ENCODE results near the gene TRMT11. TPM values are rescaled to one million over a fixed set of nuclear protein-coding genes. Genes with fewer than 3 reads are reported as not detected.

TRMT11 gene
- total and polyA plus RNA-seq, 2 of the 8 experiments (the other 6 are each of a cell fraction or from before 2014, with no cell fraction given), result 19.7 to 32.4 TPM

GRCh38 chr6:125988280-125988679 lies 1.9 kb downstream of the TRMT11 start:
- Histone ChIP-seq H4K5ac (ENCODE audit: insufficient read length, low read depth, low read length) (no peak overlapping the region), H2BK20ac (ENCODE audit: low read length) (no peak overlapping the region), H2BK5ac (ENCODE audit: low read depth, low read length) (no peak overlapping the region), H2BK12ac (ENCODE audit: low read depth, low read length) (no peak overlapping the region), H3K4me3 (ENCODE audit: extremely low read depth in 1 of 4, insufficient read depth in 2 of 4, low read depth in 3 of 4, low read length in 4 of 4) (peak overlapping the region in 2 of 4 experiments; percentile 13 to 89; a peak in 4 of 8 replicates), H3K4me2 (ENCODE audit: insufficient read depth in 1 of 2, low read depth in 2 of 2, low read length in 2 of 2) (peak overlapping the region; percentile 78 to 90; a peak in 2 of 4 replicates), H4K91ac (replicated peaks; ENCODE audit: insufficient read length, low read length) (no peak overlapping the region), H3K4me1 (replicated peaks in 1 of 4; ENCODE audit: control insufficient read depth in 3 of 4, insufficient read depth in 4 of 4, low read length in 3 of 4) (peaks cover 0 to 10% (median 3%) of the 10 kb centered on the region in 4 experiments; a peak in 4 of 7 replicates), H3K18ac (ENCODE audit: extremely low read depth, low read length) (no peak overlapping the region), H3K27ac (ENCODE audit: low read depth, low read length) (no peak overlapping the region), H3K56ac (replicated peaks; ENCODE audit: insufficient read length, low read depth, low read length) (no peak overlapping the region), H3K23ac (ENCODE audit: insufficient read length) (no peak overlapping the region), H3K27me3 (replicated peaks in 1 of 4; ENCODE audit: control insufficient read depth in 3 of 4, extremely low read depth in 1 of 4, insufficient read depth in 3 of 4, low read length in 3 of 4) (no peaks in the 10 kb centered on the region), H4K20me1 (replicated peaks in 1 of 2; ENCODE audit: control insufficient read depth in 1 of 2, insufficient read depth in 2 of 2, low read length in 2 of 2) (no peaks in the 10 kb centered on the region), H3K36me3 (ENCODE audit: control insufficient read depth in 2 of 4, insufficient read depth in 4 of 4, low read length in 3 of 4) (no peaks in the 10 kb centered on the region), H2AK5ac (ENCODE audit: low read depth, low read length) (no peak overlapping the region), H3K9me3 (ENCODE audit: insufficient read depth in 2 of 2, low read depth in 1 of 2, low read length in 1 of 2) (no peaks in the 10 kb centered on the region), H3K4ac (replicated peaks; ENCODE audit: insufficient read length, low read depth, low read length) (no peak overlapping the region), H3K14ac (ENCODE audit: insufficient read length) (no peak overlapping the region), H2BK120ac (replicated peaks; ENCODE audit: low read depth, low read length) (no peak overlapping the region), H2AFZ (ENCODE audit: low read length) (no peak overlapping the region), H2BK15ac (ENCODE audit: low read length) (no peak overlapping the region), H4K8ac (ENCODE audit: extremely low read depth, insufficient read depth, low read length) (no peak overlapping the region), H3K23me2 (ENCODE audit: low read depth, low read length) (peaks cover 11% of the 10 kb centered on the region), H3K79me2 (ENCODE audit: control insufficient read depth in 1 of 2, insufficient read depth in 2 of 2, low read length in 2 of 2) (peaks cover 6 to 76% of the 10 kb centered on the region in 2 experiments), H3K9ac (replicated peaks in 1 of 4; ENCODE audit: extremely low read depth in 1 of 4, low read depth in 3 of 4, low read length in 3 of 4) (no peak overlapping the region; a peak in 1 of 7 replicates), H3K79me1 (ENCODE audit: low read depth, low read length) (no peaks in the 10 kb centered on the region; the same call in 1 of the 2 replicates)
- ChIA-PET POLR2A (ENCODE audit: partially characterized antibody) (no interaction called here), CTCF (ENCODE audit: partially characterized antibody) (interaction anchor here (1.2 kb wide), 1 partner anchor 9 kb away, joined by 3 read pairs; no protein-coding TSS in a partner anchor)
- DNase-seq (ENCODE audit: low read depth in 1 of 2, low spot score in 2 of 2) (no peak), FAIRE-seq (no peak)
- TF ChIP-seq POLR2A (IDR thresholded peaks at IDR 0.05; ENCODE audit: control extremely low read depth in 1 of 2, low read depth in 2 of 2, low read length in 2 of 2), result no peak
- TF ChIP-seq RBBP5 (IDR thresholded peaks at IDR 0.05; ENCODE audit: borderline replicate concordance, low read depth, low read length), result no peak
- no peak for TF ChIP-seq FOSL1 (IDR thresholded peaks at IDR 0.05; ENCODE audit: insufficient read depth, low read depth, low read length)
- TF ChIP-seq GABPA (IDR thresholded peaks at IDR 0.05; ENCODE audit: borderline replicate concordance, insufficient read depth, low read length), result no peak
- TF ChIP-seq JUN (IDR thresholded peaks at IDR 0.05; ENCODE audit: low read depth, low read length), result no peak
- no peak for TF ChIP-seq EP300 (IDR thresholded peaks at IDR 0.05; ENCODE audit: borderline replicate concordance in 1 of 2, low read depth in 2 of 2, low read length in 2 of 2)
- no peak for TF ChIP-seq ZNF274 (IDR thresholded peaks at IDR 0.05; ENCODE audit: borderline replicate concordance, extremely low read depth, low read length)
- no peak for TF ChIP-seq SUZ12 (IDR thresholded peaks at IDR 0.05; ENCODE audit: low read length)
- TF ChIP-seq JUND (IDR thresholded peaks at IDR 0.05; ENCODE audit: low read length), result no peak
- TF ChIP-seq SP4 (IDR thresholded peaks at IDR 0.05; ENCODE audit: low read length), result no peak
- TF ChIP-seq MAX (IDR thresholded peaks at IDR 0.05), result no peak
- TF ChIP-seq CHD2 (IDR thresholded peaks at IDR 0.05; ENCODE audit: low read length), result no peak
- TF ChIP-seq RNF2 (IDR thresholded peaks at IDR 0.05; ENCODE audit: borderline replicate concordance, low read depth, low read length, missing control alignments, poor library complexity, severe bottlenecking), result no peak
- TF ChIP-seq PHF8 (conservative IDR thresholded peaks at IDR 0.05; ENCODE audit: low read depth, low read length), result no peak
- TF ChIP-seq TCF12 (IDR thresholded peaks at IDR 0.05; ENCODE audit: low read depth, low read length), result no peak
